Brain microvascular endothelial cell (primary cell): ENCODE data around the gene PCDHGA6.
"Not testable (repeated sequence)": the region's sequence is repeated elsewhere in the genome, so short reads cannot be mapped to it uniquely, and the experiment has no call there.

ENCODE experiments used
- DNase-seq: peaks from one replicate; pipeline ENCODE4 v3.0.0-alpha.2; 2020
- H3K27ac ChIP-seq: fragments of 250-450 bp; sonication (Bioruptor Pico); 2 replicates; pipeline ENCODE4 v1.5.1; 2020; ENCODE audit warnings: mild to moderate bottlenecking, moderate library complexity
- H3K27me3 ChIP-seq: fragments of 250-450 bp; sonication (Bioruptor Pico); replicated peaks from 2 replicates; pipeline ENCODE4 v1.5.1; 2020; ENCODE audit warnings: mild to moderate bottlenecking
- H3K36me3 ChIP-seq: fragments of 250-450 bp; sonication (Bioruptor Pico); replicated peaks from 2 replicates; pipeline ENCODE4 v1.5.1; 2020; ENCODE audit warnings: mild to moderate bottlenecking
- H3K4me3 ChIP-seq: 2 replicates; pipeline ENCODE4 v1.5.1; 2011; ENCODE audit warnings: low read depth, mild to moderate bottlenecking, control low read depth, low read length, moderate library complexity
- CTCF ChIP-seq: IDR thresholded peaks from 2 replicates; pipeline ENCODE4 v1.5.1; 2011; ENCODE audit warnings: low read depth, mild to moderate bottlenecking, moderate library complexity, low read length, control low read depth, inconsistent platforms; ENCODE audit errors: missing control alignments
- in situ Hi-C: cut with HindIII; loops from 2 replicates; pipeline ENCODE4 v1.10.0; 2017; ENCODE audit warnings: low sequenced_read_pairs, low pct_ligation_motif_present

The PCDHGA6 gene

GRCh38 chr5:141417494-141418172 lies 43.9 kb downstream of the PCDHGA6 start, which contains the start of gene PCDHGB7:
PCDHGB7 (plus strand) TSS chr5:141417677; CDS start chr5:141417860, 183 bp downstream.
- peak within 1 kb of the TSS; percentile 48 for H3K27ac ChIP-seq
- not testable (repeated sequence) for H3K27me3 ChIP-seq, H3K36me3 ChIP-seq
- TF ChIP-seq CTCF, result peak; percentile 84
- peak; percentile 74 for DNase-seq
- peak within 1 kb of the TSS; percentile 54 for H3K4me3 ChIP-seq
- in situ Hi-C loops, result loop anchor here (25.0 kb wide), 1 partner anchor 95 kb away; no protein-coding TSS in a partner anchor

- Histone ChIP-seq H3K27ac (no peak overlapping the region), H3K4me3 (no peak overlapping the region), H3K36me3 (no peaks in the 10 kb centered on the region), H3K27me3 (no peaks in the 10 kb centered on the region)
- no peak for TF ChIP-seq CTCF
- no peak for DNase-seq
- in situ Hi-C loops, result loop anchor here (25.0 kb wide), 1 partner anchor 93 kb away; no protein-coding TSS in a partner anchor
Measured at GRCh38 chr5:141419074-141419880, 45.6 kb downstream of the PCDHGA6 start.

GRCh38 chr5:141420855-141421488 lies 47.3 kb downstream of the PCDHGA6 start, which contains the start of gene PCDHGA11:
PCDHGA11 (plus strand) TSS chr5:141421051; CDS start chr5:141421228, 177 bp downstream.
- Histone ChIP-seq H3K4me3 (peak within 1 kb of the TSS; percentile 62), H3K27ac (no peak within 1 kb of the TSS), H3K27me3 (no peaks in the 10 kb centered on the region), H3K36me3 (no peaks in the 10 kb centered on the region)
- TF ChIP-seq CTCF, result peak; percentile 74
- in situ Hi-C loops, result loop anchor here (25.0 kb wide), 1 partner anchor 91 kb away; no protein-coding TSS in a partner anchor
- peak; percentile 60 for DNase-seq

GRCh38 chr5:141421489-141421855 lies 47.8 kb downstream of the PCDHGA6 start:
- H3K4me3 ChIP-seq, result peak overlapping the region; percentile 62
- no peaks in the 10 kb centered on the region for H3K36me3 ChIP-seq
- no peak for TF ChIP-seq CTCF
- in situ Hi-C loops, result loop anchor here (25.0 kb wide), 1 partner anchor 91 kb away; no protein-coding TSS in a partner anchor
- H3K27me3 ChIP-seq, result no peaks in the 10 kb centered on the region
- DNase-seq, result no peak
- H3K27ac ChIP-seq, result no peak overlapping the region

GRCh38 chr5:141422742-141423291 lies 49.1 kb downstream of the PCDHGA6 start:
- H3K4me3 ChIP-seq, result no peak overlapping the region
- TF ChIP-seq CTCF, result no peak
- in situ Hi-C loops, result loop anchor here (25.0 kb wide), 1 partner anchor 89 kb away; no protein-coding TSS in a partner anchor
- H3K36me3 ChIP-seq, result no peaks in the 10 kb centered on the region
- H3K27ac ChIP-seq, result no peak overlapping the region
- no peaks in the 10 kb centered on the region for H3K27me3 ChIP-seq
- no peak for DNase-seq
